A549 (cell line): ENCODE results near the gene C11orf21. TPM values are rescaled to one million over a fixed set of nuclear protein-coding genes. Genes with fewer than 3 reads are reported as not detected.

ENCODE experiments used
- ATAC-seq, 2 experiments: fragments of 200-7000 bp in 1 of 2; fragments of >200 bp in 1 of 2; cut with Nextera tagmentation in 1 of 2; cut with Tn5 transposase in 1 of 2; 3 replicates each; pipeline versions ENCODE4 v1.8.0 to v1.9.1; 2018 to 2020; ENCODE audit warnings: mild to moderate bottlenecking in 1 of 2, moderate library complexity in 1 of 2
- CTCF ChIA-PET: fragments of 300-600 bp; sonication (Branson Sonifier 250); formaldehyde crosslinking; extraction: SDS; loops from one replicate; lab custom pipeline; 2021; ENCODE audit warnings: antibody characterized with exemption, inconsistent platforms; lab: Yijun Ruan, JAX
- POLR2A ChIA-PET: fragments of 350-600 bp; formaldehyde crosslinking; extraction: SDS; loops from one replicate; lab custom pipeline; 2021; ENCODE audit warnings: antibody characterized with exemption, inconsistent platforms; lab: Yijun Ruan, JAX
- DNase-seq, 2 experiments: peaks; one replicate each; pipeline versions ENCODE4 v3.0.0 to v3.0.0-alpha.2; 2011 to 2016; ENCODE audit warnings: low read depth in 1 of 2, low spot score in 1 of 2
- FAIRE-seq: peaks from 2 replicates; lab custom pipeline; 2011; peaks lifted over from hg19 to GRCh38; lab: Jason Lieb, UNC
- H3K27ac ChIP-seq, 2 experiments: fragments of >200 bp; sonication (Bioruptor Twin); formaldehyde crosslinking; 3 replicates each; pipeline ENCODE4 v1.5.1; 2016 to 2017
- H3K4me1 ChIP-seq: fragments of >200 bp; sonication (Bioruptor Twin); formaldehyde crosslinking; 3 replicates; pipeline ENCODE4 v1.6.1; 2016
- H3K4me2 ChIP-seq: fragments of >200 bp; sonication (Bioruptor Twin); formaldehyde crosslinking; 3 replicates; pipeline ENCODE4 v1.6.1; 2016
- H3K4me3 ChIP-seq: fragments of >200 bp; sonication (Bioruptor Twin); formaldehyde crosslinking; 3 replicates; pipeline ENCODE4 v1.5.1; 2016
- H3K9me3 ChIP-seq: fragments of >200 bp; sonication (Bioruptor Twin); formaldehyde crosslinking; 3 replicates; pipeline ENCODE4 v1.6.1; 2016
- CBX2 ChIP-seq: fragments of 200-600 bp; sonication (generic); IDR thresholded peaks from 2 replicates; pipeline ENCODE4 v1.6.1; 2016; ENCODE audit warnings: low read depth, mild to moderate bottlenecking, borderline replicate concordance
- CBX8 ChIP-seq: fragments of 200-600 bp; sonication (generic); IDR thresholded peaks from 2 replicates; pipeline ENCODE4 v1.6.1; 2016
- CEBPB ChIP-seq, 2 experiments: fragments of >200 bp in 1 of 2; sonication (Bioruptor Twin) in 1 of 2; formaldehyde crosslinking in 1 of 2; IDR thresholded peaks; 2 replicates each; pipeline ENCODE4 v1.6.1; 2012 to 2016
- CHD4 ChIP-seq: fragments of 200-600 bp; sonication (generic); IDR thresholded peaks from 2 replicates; pipeline ENCODE4 v1.6.1; 2016; ENCODE audit warnings: antibody characterized with exemption, mild to moderate bottlenecking, borderline replicate concordance
- EHF ChIP-seq: fragments of 250-450 bp; sonication (Bioruptor Pico); IDR thresholded peaks from 2 replicates; pipeline ENCODE4 v1.5.0; 2020; ENCODE audit warnings: mild to moderate bottlenecking
- EHMT2 ChIP-seq: fragments of 200-600 bp; sonication (generic); IDR thresholded peaks from 2 replicates; pipeline ENCODE4 v1.6.1; 2016; ENCODE audit warnings: antibody characterized with exemption, low read depth, mild to moderate bottlenecking, moderate library complexity
- EP300 ChIP-seq, 2 experiments: fragments of >200 bp; sonication (Bioruptor Twin); formaldehyde crosslinking; IDR thresholded peaks; 2 replicates in 1 of 2; 3 replicates in 1 of 2; pipeline ENCODE4 v1.6.1; 2016 to 2017
- FOXS1 ChIP-seq: fragments of 250-450 bp; sonication (Bioruptor Pico); IDR thresholded peaks from 2 replicates; pipeline ENCODE4 v1.5.0; 2020; ENCODE audit warnings: mild to moderate bottlenecking, moderate library complexity
- HEYL ChIP-seq: fragments of 250-450 bp; sonication (Bioruptor Pico); IDR thresholded peaks from 2 replicates; pipeline ENCODE4 v1.8.0; 2021; ENCODE audit warnings: mild to moderate bottlenecking, moderate library complexity
- MYC ChIP-seq: IDR thresholded peaks from 2 replicates; pipeline ENCODE4 v1.6.1; 2012; ENCODE audit warnings: mild to moderate bottlenecking, inconsistent platforms, low read length, improper control_type of control experiment, borderline replicate concordance
- NR3C1 ChIP-seq: fragments of >200 bp; sonication (Bioruptor Twin); formaldehyde crosslinking; IDR thresholded peaks from 3 replicates; pipeline ENCODE4 v1.6.1; 2017
- POLR2A ChIP-seq: IDR thresholded peaks from 2 replicates; pipeline ENCODE4 v1.6.1; 2012; ENCODE audit warnings: mild to moderate bottlenecking, low read length
- POLR2AphosphoS2 ChIP-seq: conservative IDR thresholded peaks from 2 replicates; pipeline ENCODE4 v1.6.1; 2012; ENCODE audit warnings: low read length, improper control_type of control experiment, inconsistent platforms
- RCOR1 ChIP-seq: fragments of 150-350 bp; IDR thresholded peaks from 2 replicates; pipeline ENCODE4 v1.6.1; 2014; ENCODE audit warnings: antibody characterized with exemption, low read length, low read depth
- RNF2 ChIP-seq: fragments of 200-600 bp; sonication (generic); IDR thresholded peaks from 2 replicates; pipeline ENCODE4 v1.6.1; 2016; ENCODE audit warnings: low read depth, mild to moderate bottlenecking, antibody characterized with exemption, moderate library complexity, borderline replicate concordance
- TFCP2L1 ChIP-seq: fragments of 250-450 bp; sonication (Bioruptor Pico); IDR thresholded peaks from 2 replicates; pipeline ENCODE4 v1.5.0; 2021; ENCODE audit warnings: mild to moderate bottlenecking
- ZNF302 ChIP-seq: fragments of 250-450 bp; sonication (Bioruptor Pico); IDR thresholded peaks from 2 replicates; pipeline ENCODE4 v1.9.0; 2021; ENCODE audit warnings: inconsistent platforms, mild to moderate bottlenecking, moderate library complexity
- WGBS: methylation state at CpG from one replicate; pipeline ENCODE4 v1.1.6; 2017; ENCODE audit errors: missing lambda C conversion rate; 5-methylcytosine and 5-hydroxymethylcytosine counted together
- polyA plus RNA-seq, 4 experiments: library from polyadenylated mRNA; depleted of rRNA in 3 of 4; stranded (reverse); fragments of >200 nt; fragmentation: RNase III in 1 of 4; extraction: RNeasy Plus Mini Kit Qiagen cat#74134 plus additional on column Dnase treatment in 1 of 4; gene quantifications; 2 replicates in 3 of 4; 3 replicates in 1 of 4; pipeline ENCODE4 v1.2.3, GENCODE V29; 2011 to 2017
- TF ChIP-seq, protein P1 (sequence below): fragments of 150-350 bp; IDR thresholded peaks from 2 replicates; pipeline ENCODE4 v1.6.1; 2014; ENCODE audit warnings: low read depth, mild to moderate bottlenecking, low read length
- TF ChIP-seq, protein P2 (sequence below): fragments of 450-650 bp; IDR thresholded peaks from 2 replicates; pipeline ENCODE4 v1.6.1; 2014; ENCODE audit warnings: antibody characterized with exemption
- TF ChIP-seq, protein P3 (sequence below): IDR thresholded peaks from 2 replicates; pipeline ENCODE4 v1.6.1; 2012
- TF ChIP-seq, protein P4 (sequence below): fragments of >200 bp; sonication (Bioruptor Twin); formaldehyde crosslinking; IDR thresholded peaks from 2 replicates; pipeline ENCODE4 v1.6.1; 2016

The C11orf21 gene
- polyA plus RNA-seq, 2 of the 4 experiments (the other 2 are of a cell fraction): not detected

DNA sequence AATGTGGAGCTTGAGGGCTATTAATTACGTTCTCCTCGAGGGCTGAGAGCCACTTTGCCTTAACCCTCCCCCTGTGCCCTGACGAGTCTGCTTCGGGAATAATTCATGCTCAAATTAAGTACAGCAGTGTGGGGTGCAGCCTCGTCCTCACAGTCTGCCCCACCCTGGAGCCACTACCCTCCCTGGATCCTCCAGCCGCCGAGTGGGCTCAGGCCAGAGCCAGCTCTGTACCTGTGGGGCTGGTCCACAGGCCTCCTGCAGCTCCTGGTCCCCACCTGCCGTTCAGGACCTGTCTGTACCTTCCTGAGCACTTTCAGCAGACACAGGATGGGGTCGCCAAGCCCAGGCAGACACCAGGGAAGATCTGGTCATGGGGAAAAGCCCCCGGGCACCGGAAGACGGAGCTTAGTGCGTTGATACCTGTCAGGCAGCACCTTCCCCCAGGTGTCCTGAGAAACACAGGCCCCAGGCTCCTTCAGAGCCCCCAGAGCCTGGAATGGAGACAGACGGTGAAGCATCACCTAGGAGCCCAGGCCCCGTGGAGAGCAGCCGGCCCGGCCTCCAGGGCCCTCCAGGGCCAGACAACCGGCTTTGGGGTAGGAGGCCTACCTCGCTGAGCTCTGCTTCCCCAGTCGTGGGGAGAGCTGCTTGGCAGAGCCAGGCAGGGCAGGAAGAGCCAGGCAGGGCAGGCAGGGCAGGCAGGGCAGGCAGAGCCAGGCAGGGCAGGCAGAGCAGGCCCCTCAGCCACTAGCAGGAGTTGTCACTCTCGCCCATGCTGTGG lies 9.8 kb upstream of the C11orf21 start:
- Histone ChIP-seq H3K4me2 (no peak overlapping the region), H3K4me1 (peaks cover 4% of the 10 kb centered on the region; the same call in 1 of the 3 replicates), H3K9me3 (no peaks in the 10 kb centered on the region), H3K4me3 (no peak overlapping the region), H3K27ac (no peak overlapping the region)
- FAIRE-seq (no peak), ATAC-seq (peak; percentile 4 to 20; a peak in 3 of 6 replicates), DNase-seq (no peak)
- TF ChIP-seq HEYL (CRISPR knock-in tag) (no peak), EP300 (IDR thresholded peaks at IDR 0.05) (no peak), TFCP2L1 (no peak), CBX2 (no peak), EHMT2 (no peak), CHD4 (no peak), RCOR1 (no peak), MYC (no peak), EHF (no peak), NR3C1 (no peak), FOXS1 (CRISPR knock-in tag) (no peak), POLR2A (no peak), CBX8 (no peak), CEBPB (IDR thresholded peaks at IDR 0.05) (no peak), RNF2 (no peak), POLR2AphosphoS2 (no peak)
- TF ChIP-seq, protein P1, sequence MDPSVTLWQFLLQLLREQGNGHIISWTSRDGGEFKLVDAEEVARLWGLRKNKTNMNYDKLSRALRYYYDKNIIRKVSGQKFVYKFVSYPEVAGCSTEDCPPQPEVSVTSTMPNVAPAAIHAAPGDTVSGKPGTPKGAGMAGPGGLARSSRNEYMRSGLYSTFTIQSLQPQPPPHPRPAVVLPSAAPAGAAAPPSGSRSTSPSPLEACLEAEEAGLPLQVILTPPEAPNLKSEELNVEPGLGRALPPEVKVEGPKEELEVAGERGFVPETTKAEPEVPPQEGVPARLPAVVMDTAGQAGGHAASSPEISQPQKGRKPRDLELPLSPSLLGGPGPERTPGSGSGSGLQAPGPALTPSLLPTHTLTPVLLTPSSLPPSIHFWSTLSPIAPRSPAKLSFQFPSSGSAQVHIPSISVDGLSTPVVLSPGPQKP: no peak
- TF ChIP-seq, protein P2, sequence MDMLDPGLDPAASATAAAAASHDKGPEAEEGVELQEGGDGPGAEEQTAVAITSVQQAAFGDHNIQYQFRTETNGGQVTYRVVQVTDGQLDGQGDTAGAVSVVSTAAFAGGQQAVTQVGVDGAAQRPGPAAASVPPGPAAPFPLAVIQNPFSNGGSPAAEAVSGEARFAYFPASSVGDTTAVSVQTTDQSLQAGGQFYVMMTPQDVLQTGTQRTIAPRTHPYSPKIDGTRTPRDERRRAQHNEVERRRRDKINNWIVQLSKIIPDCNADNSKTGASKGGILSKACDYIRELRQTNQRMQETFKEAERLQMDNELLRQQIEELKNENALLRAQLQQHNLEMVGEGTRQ: no peak
- TF ChIP-seq, protein P3, sequence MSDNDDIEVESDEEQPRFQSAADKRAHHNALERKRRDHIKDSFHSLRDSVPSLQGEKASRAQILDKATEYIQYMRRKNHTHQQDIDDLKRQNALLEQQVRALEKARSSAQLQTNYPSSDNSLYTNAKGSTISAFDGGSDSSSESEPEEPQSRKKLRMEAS: no peak
- TF ChIP-seq, protein P4, sequence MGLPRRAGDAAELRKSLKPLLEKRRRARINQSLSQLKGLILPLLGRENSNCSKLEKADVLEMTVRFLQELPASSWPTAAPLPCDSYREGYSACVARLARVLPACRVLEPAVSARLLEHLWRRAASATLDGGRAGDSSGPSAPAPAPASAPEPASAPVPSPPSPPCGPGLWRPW: no peak
- POLR2A ChIA-PET: interaction anchor here (1.3 kb wide), 1 partner anchor 65 kb away, joined by 4 read pairs; the partner anchor contains the start of gene CD81
- CTCF ChIA-PET: interaction anchor here (1.0 to 30.6 kb wide), 7 partner anchors 8 to 221 kb away, joined by 3 to 903 read pairs (median 5); partner anchors contain the start of gene TSSC4
- WGBS: 72% methylated on average over 17 of the region's 21 CpGs

DNA sequence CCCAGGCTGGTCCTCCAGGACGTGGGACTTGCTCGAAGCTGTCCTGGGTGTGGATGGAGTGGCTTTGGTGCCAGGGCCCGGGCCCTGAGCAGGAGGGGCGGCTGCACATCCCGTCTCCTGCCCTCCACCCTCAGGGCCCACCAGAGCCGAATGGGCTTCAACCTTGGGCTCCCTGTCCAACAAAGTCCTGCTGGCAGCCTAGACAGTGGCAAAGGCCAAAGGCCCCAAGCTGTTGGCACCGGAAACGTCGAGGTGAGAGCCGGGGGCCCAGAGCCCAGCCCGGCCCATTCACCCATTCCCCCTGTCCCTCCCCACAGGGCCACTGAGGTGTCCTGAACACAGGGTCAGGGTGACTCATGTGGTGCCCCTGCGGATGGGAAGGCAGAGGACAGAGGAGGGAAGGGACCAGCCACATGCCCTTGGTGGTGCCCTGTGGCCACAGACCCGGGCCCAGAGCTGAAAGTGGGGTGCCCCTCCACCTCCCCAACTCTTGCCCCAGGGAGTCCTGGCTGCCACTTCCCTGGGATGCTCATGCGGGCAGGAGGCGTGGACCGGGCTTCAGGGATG lies 9.2 kb upstream of the C11orf21 start:
- CTCF ChIA-PET: interaction anchor here (0.9 to 30.6 kb wide), 8 partner anchors 12 to 222 kb away, joined by 3 to 903 read pairs (median 6); partner anchors contain the start of gene TSSC4
- ATAC-seq: no peak
- TF ChIP-seq ZNF302 (CRISPR knock-in tag): no peak
- WGBS: 65% methylated on average over 7 of the region's 16 CpGs
- DNase-seq: no peak
- POLR2A ChIA-PET: interaction anchor here (1.3 kb wide), 1 partner anchor 66 kb away, joined by 4 read pairs; the partner anchor contains the start of gene CD81
- no peak for FAIRE-seq
- H3K4me3 ChIP-seq: no peak overlapping the region
- no peak overlapping the region for H3K4me2 ChIP-seq
- H3K4me1 ChIP-seq: peaks cover 4% of the 10 kb centered on the region; the same call in 1 of the 3 replicates
- H3K9me3 ChIP-seq: no peaks in the 10 kb centered on the region
- no peak overlapping the region for H3K27ac ChIP-seq
